MM.1S (cell line): ENCODE measurements around the gene SOX9.

ENCODE experiments used
- EZH2phosphoT487 ChIP-seq: fragments of 300-600 bp; sonication (generic); IDR thresholded peaks from 2 replicates; pipeline ENCODE4 v1.6.1; 2018; ENCODE audit warnings: antibody characterized with exemption, low read length
- TF ChIP-seq, protein P1 (sequence below): fragments of 300-600 bp; sonication (generic); IDR thresholded peaks from 2 replicates; pipeline ENCODE4 v1.5.1; 2016; ENCODE audit warnings: antibody characterized with exemption, low read length, mixed read lengths

DNA sequence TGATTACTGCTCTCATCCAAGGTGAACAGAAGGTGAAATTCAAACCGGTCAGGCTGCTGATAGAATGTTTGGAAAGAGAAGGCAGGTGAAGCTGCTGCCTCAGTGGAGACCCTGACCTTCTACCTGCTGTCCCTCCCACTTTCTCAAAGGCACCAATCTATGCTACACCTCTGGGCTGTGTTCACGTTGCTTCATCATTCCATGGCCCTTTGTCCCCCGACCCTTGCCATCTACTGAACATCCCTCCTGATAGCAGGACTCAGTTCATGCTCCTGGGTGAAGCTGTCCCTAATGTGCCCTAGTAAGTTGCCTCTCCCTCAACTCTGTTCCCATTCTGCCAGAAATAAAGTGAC is 44.2 kb upstream of the SOX9 start:
- TF ChIP-seq, protein P1, sequence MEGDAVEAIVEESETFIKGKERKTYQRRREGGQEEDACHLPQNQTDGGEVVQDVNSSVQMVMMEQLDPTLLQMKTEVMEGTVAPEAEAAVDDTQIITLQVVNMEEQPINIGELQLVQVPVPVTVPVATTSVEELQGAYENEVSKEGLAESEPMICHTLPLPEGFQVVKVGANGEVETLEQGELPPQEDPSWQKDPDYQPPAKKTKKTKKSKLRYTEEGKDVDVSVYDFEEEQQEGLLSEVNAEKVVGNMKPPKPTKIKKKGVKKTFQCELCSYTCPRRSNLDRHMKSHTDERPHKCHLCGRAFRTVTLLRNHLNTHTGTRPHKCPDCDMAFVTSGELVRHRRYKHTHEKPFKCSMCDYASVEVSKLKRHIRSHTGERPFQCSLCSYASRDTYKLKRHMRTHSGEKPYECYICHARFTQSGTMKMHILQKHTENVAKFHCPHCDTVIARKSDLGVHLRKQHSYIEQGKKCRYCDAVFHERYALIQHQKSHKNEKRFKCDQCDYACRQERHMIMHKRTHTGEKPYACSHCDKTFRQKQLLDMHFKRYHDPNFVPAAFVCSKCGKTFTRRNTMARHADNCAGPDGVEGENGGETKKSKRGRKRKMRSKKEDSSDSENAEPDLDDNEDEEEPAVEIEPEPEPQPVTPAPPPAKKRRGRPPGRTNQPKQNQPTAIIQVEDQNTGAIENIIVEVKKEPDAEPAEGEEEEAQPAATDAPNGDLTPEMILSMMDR: no peak
- no peak for TF ChIP-seq EZH2phosphoT487
